Smooth muscle cell (in vitro differentiated cells): Measurements from ENCODE around the gene DLG1. TPM values are rescaled to one million over a fixed set of nuclear protein-coding genes. Genes with fewer than 3 reads are reported as not detected.

Experiments
- DNase-seq: peaks from one replicate; lab custom pipeline; 2025; ENCODE audit not compliant: unreplicated experiment; lab: John Stamatoyannopoulos, UW
- H2AFZ ChIP-seq: fragments of 200-600 bp; sonication (generic); 2 replicates; pipeline ENCODE4 v1.6.0; 2016; ENCODE audit warnings: antibody characterized with exemption, low read depth, mild to moderate bottlenecking
- H3F3A ChIP-seq: fragments of 200-600 bp; sonication (generic); 2 replicates; pipeline ENCODE4 v1.6.0; 2017; ENCODE audit warnings: antibody characterized with exemption, low read depth
- H3K27ac ChIP-seq: fragments of 200-600 bp; sonication (generic); 2 replicates; pipeline ENCODE4 v1.5.1; 2016; ENCODE audit warnings: low read depth, mild to moderate bottlenecking
- H3K27me3 ChIP-seq: fragments of 200-600 bp; sonication (generic); 2 replicates; pipeline ENCODE4 v1.6.1; 2016; ENCODE audit warnings: low read depth, mild to moderate bottlenecking
- H3K36me3 ChIP-seq: fragments of 200-600 bp; sonication (generic); 2 replicates; pipeline ENCODE4 v1.5.1; 2016; ENCODE audit warnings: low read depth
- H3K4me1 ChIP-seq: fragments of 200-600 bp; sonication (generic); 2 replicates; pipeline ENCODE4 v1.5.1; 2016; ENCODE audit warnings: low read depth
- H3K4me2 ChIP-seq: fragments of 200-600 bp; sonication (generic); 2 replicates; pipeline ENCODE4 v1.6.0; 2016; ENCODE audit warnings: mild to moderate bottlenecking
- H3K4me3 ChIP-seq: fragments of 200-600 bp; sonication (generic); 2 replicates; pipeline ENCODE4 v1.5.1; 2016; ENCODE audit warnings: mild to moderate bottlenecking
- H3K79me2 ChIP-seq: fragments of 200-600 bp; sonication (generic); 2 replicates; pipeline ENCODE4 v1.6.0; 2016; ENCODE audit warnings: low read depth, mild to moderate bottlenecking
- H3K9ac ChIP-seq: fragments of 200-600 bp; sonication (generic); 2 replicates; pipeline ENCODE4 v1.6.0; 2016; ENCODE audit warnings: low read depth
- H3K9me3 ChIP-seq: fragments of 200-600 bp; sonication (generic); replicated peaks from 2 replicates; pipeline ENCODE4 v1.5.1; 2016; ENCODE audit warnings: low read depth
- H4K20me1 ChIP-seq: fragments of 200-600 bp; sonication (generic); 2 replicates; pipeline ENCODE4 v1.6.0; 2016; ENCODE audit warnings: low read depth
- CTCF ChIP-seq: fragments of 200-600 bp; sonication (generic); IDR thresholded peaks from 2 replicates; pipeline ENCODE4 v1.5.1; 2017; ENCODE audit warnings: borderline replicate concordance, mild to moderate bottlenecking, antibody characterized with exemption; ENCODE audit not compliant: insufficient read depth, poor library complexity, severe bottlenecking
- WGBS: methylation state at CpG from one replicate; pipeline ENCODE4 v1.1.7; 2016; ENCODE audit warnings: low lambda C conversion rate; 5-methylcytosine and 5-hydroxymethylcytosine counted together
- polyA plus RNA-seq: library from polyadenylated mRNA; unstranded; fragments of >200 nt; fragmentation: Nextera tagmentation; extraction: Ambion mirVana; gene quantifications from 2 replicates; pipeline ENCODE4 v1.2.1, GENCODE V29; 2016
- total RNA-seq: library from RNA; depleted of rRNA; stranded (reverse); fragments of >200 nt; gene quantifications from 2 replicates; pipeline ENCODE4 v1.2.3, GENCODE V29; 2014

Gene DLG1
- total and polyA plus RNA-seq, 2 experiments from 2014 or later = 23.5 to 69.0 TPM

- H3K4me1 ChIP-seq = peaks cover 4% of the 10 kb centered on the region
- DNase-seq = no peak
Measured at GRCh38 chr3:197219619-197220018, 78.8 kb downstream of the DLG1 start.

GRCh38 chr3:197218210-197218609 is 80.2 kb downstream of the DLG1 start:
- no peak overlapping the region for H3K4me2 ChIP-seq
- H3K36me3 ChIP-seq = no peaks in the 10 kb centered on the region
- WGBS = 63% methylated on average over 3 of the region's 3 CpGs
- peaks cover 2% of the 10 kb centered on the region for H3F3A ChIP-seq
- H3K9me3 ChIP-seq = no peaks in the 10 kb centered on the region
- H3K79me2 ChIP-seq = peaks cover 96% of the 10 kb centered on the region
- H3K4me3 ChIP-seq = no peak overlapping the region
- no peak for DNase-seq
- H3K4me1 ChIP-seq = peaks cover 4% of the 10 kb centered on the region
- H3K27ac ChIP-seq = no peak overlapping the region
- no peaks in the 10 kb centered on the region for H3K27me3 ChIP-seq
- TF ChIP-seq CTCF = no peak
- H3K9ac ChIP-seq = no peak overlapping the region
- peaks cover 91% of the 10 kb centered on the region for H4K20me1 ChIP-seq
- no peak overlapping the region for H2AFZ ChIP-seq

More at GRCh38 chr3:197219619-197220018, 78.8 kb downstream of the DLG1 start:
- H3K27ac ChIP-seq = no peak overlapping the region
- 77% methylated on average over 6 of the region's 6 CpGs for WGBS
- peaks cover 96% of the 10 kb centered on the region for H4K20me1 ChIP-seq
- TF ChIP-seq CTCF = no peak
- no peak overlapping the region for H3K9ac ChIP-seq
- H2AFZ ChIP-seq = no peak overlapping the region
- H3K36me3 ChIP-seq = no peaks in the 10 kb centered on the region
- H3K79me2 ChIP-seq = peaks cover 95% of the 10 kb centered on the region
- no peaks in the 10 kb centered on the region for H3K9me3 ChIP-seq
- no peak overlapping the region for H3K4me3 ChIP-seq
- no peaks in the 10 kb centered on the region for H3K27me3 ChIP-seq
- no peak overlapping the region for H3K4me2 ChIP-seq
- H3F3A ChIP-seq = peaks cover 8% of the 10 kb centered on the region

DNA sequence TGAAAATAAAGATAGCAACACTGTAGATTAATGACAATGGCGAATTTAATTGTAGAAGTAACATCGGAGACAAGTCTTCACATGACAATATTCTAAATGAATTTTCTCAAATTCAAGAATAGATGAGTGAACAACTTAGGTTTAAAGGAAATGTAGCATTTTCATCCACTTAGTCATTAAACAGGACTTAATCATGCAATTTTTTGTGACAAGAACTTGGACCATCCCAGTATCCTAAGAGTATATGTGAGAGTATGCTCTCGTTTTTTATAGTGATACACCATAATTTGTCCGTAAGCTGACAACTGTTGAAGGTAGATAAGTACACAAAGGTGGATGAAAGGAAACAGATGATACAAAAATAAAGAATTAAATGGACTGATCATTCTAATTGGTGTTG is 81.5 kb downstream of the DLG1 start:
- peaks cover 93% of the 10 kb centered on the region for H3K79me2 ChIP-seq
- TF ChIP-seq CTCF = no peak
- no peak for DNase-seq
- no peaks in the 10 kb centered on the region for H3K27me3 ChIP-seq
- H3K4me1 ChIP-seq = peaks cover 4% of the 10 kb centered on the region
- no peaks in the 10 kb centered on the region for H3K36me3 ChIP-seq
- H2AFZ ChIP-seq = no peak overlapping the region
- peaks cover 91% of the 10 kb centered on the region for H4K20me1 ChIP-seq
- no peak overlapping the region for H3K4me2 ChIP-seq
- no peaks in the 10 kb centered on the region for H3F3A ChIP-seq
- no peak overlapping the region for H3K4me3 ChIP-seq
- no peaks in the 10 kb centered on the region for H3K9me3 ChIP-seq
- H3K9ac ChIP-seq = no peak overlapping the region
- WGBS = 96% methylated on average over 4 of the region's 4 CpGs
- no peak overlapping the region for H3K27ac ChIP-seq

- Histone ChIP-seq H3K9me3 (no peaks in the 10 kb centered on the region), H3K4me1 (peaks cover 4% of the 10 kb centered on the region), H2AFZ (no peak overlapping the region), H3K79me2 (peaks cover 93% of the 10 kb centered on the region), H3K9ac (no peak overlapping the region), H3K4me3 (no peak overlapping the region), H3F3A (no peaks in the 10 kb centered on the region), H3K27ac (no peak overlapping the region), H3K27me3 (no peaks in the 10 kb centered on the region), H4K20me1 (peaks cover 91% of the 10 kb centered on the region), H3K4me2 (no peak overlapping the region), H3K36me3 (no peaks in the 10 kb centered on the region)
- TF ChIP-seq CTCF = no peak
- WGBS = 80% methylated on average over 5 of the region's 5 CpGs
- DNase-seq = no peak
Measured at GRCh38 chr3:197216169-197216860, 82.1 kb downstream of the DLG1 start.
